PC-9 (cell line): ENCODE measurements around the gene TRPV2. TPM values are rescaled to one million over a fixed set of nuclear protein-coding genes. Genes with fewer than 3 reads are reported as not detected.
"Not testable (repeated sequence)": the region's sequence is repeated elsewhere in the genome, so short reads cannot be mapped to it uniquely, and the experiment has no call there.

Experiments used
- BruUV-seq: library from RNA; stranded (reverse); fragments of 400-500 nt; replicated peaks from 2 replicates; lab custom pipeline; 2021; lab: Mats Ljungman, UMichigan
- CTCF ChIA-PET: fragments of 300-600 bp; sonication (Branson Sonifier 250); formaldehyde crosslinking; loops from one replicate; lab custom pipeline; 2022; ENCODE audit warnings: antibody characterized with exemption; lab: Charles Lee
- POLR2A ChIA-PET: fragments of 300-600 bp; sonication (Branson Sonifier 250); formaldehyde crosslinking; loops from one replicate; lab custom pipeline; 2022; ENCODE audit warnings: antibody characterized with exemption; ENCODE audit not compliant: unreplicated experiment; lab: Charles Lee
- DNase-seq, 2 experiments: peaks; one replicate each; pipeline versions ENCODE4 v3.0.0 to v3.0.0-alpha.2; 2015 to 2022; ENCODE audit warnings: mixed read lengths in 1 of 2
- H2AFZ ChIP-seq: fragments of 200-600 bp; sonication (generic); 2 replicates; pipeline ENCODE4 v1.8.1; 2017; ENCODE audit warnings: antibody characterized with exemption
- H3F3A ChIP-seq: fragments of 200-600 bp; sonication (generic); 2 replicates; pipeline ENCODE4 v1.8.1; 2017; ENCODE audit warnings: antibody characterized with exemption, mild to moderate bottlenecking, low read depth; ENCODE audit not compliant: insufficient read depth
- H3K27ac ChIP-seq: fragments of 200-600 bp; sonication (generic); 2 replicates; pipeline ENCODE4 v1.6.1; 2016; ENCODE audit warnings: mixed run types
- H3K27me3 ChIP-seq: fragments of 200-600 bp; sonication (generic); 2 replicates; pipeline ENCODE4 v1.6.1; 2016; ENCODE audit warnings: low read depth, mixed run types; ENCODE audit not compliant: insufficient read depth
- H3K36me3 ChIP-seq: fragments of 200-600 bp; sonication (generic); 2 replicates; pipeline ENCODE4 v1.6.1; 2016; ENCODE audit warnings: low read depth, mixed run types
- H3K4me1 ChIP-seq: fragments of 200-600 bp; sonication (generic); replicated peaks from 2 replicates; pipeline ENCODE4 v1.6.1; 2016; ENCODE audit warnings: mixed run types; ENCODE audit not compliant: insufficient read depth
- H3K4me2 ChIP-seq: fragments of 200-600 bp; sonication (generic); 2 replicates; pipeline ENCODE4 v1.6.1; 2017; ENCODE audit warnings: mixed run types
- H3K4me3 ChIP-seq: fragments of 200-600 bp; sonication (generic); 2 replicates; pipeline ENCODE4 v1.6.1; 2016; ENCODE audit warnings: mixed run types
- H3K79me2 ChIP-seq: fragments of 200-600 bp; sonication (generic); 2 replicates; pipeline ENCODE4 v1.6.1; 2017; ENCODE audit warnings: low read depth, mixed run types
- H3K9me2 ChIP-seq: fragments of 200-600 bp; sonication (generic); 2 replicates; pipeline ENCODE4 v1.8.1; 2017; ENCODE audit warnings: mild to moderate bottlenecking; ENCODE audit not compliant: insufficient read depth
- H3K9me3 ChIP-seq: fragments of 200-600 bp; sonication (generic); 2 replicates; pipeline ENCODE4 v1.8.1; 2016; ENCODE audit warnings: low read depth; ENCODE audit not compliant: insufficient read depth
- H4K20me1 ChIP-seq: fragments of 200-600 bp; sonication (generic); 2 replicates; pipeline ENCODE4 v1.8.1; 2017; ENCODE audit not compliant: insufficient read depth
- EZH2 ChIP-seq: fragments of 200-600 bp; sonication (generic); IDR thresholded peaks from 2 replicates; pipeline ENCODE4 v1.8.0; 2017; ENCODE audit warnings: antibody characterized with exemption, low read depth
- intact Hi-C: fragments of 100-400 bp; cut with micrococcal nuclease; formaldehyde crosslinking; loops from one replicate; pipeline ENCODE4 v1.10.0; 2022; ENCODE audit not compliant: unreplicated experiment
- total RNA-seq: library from RNA; stranded (reverse); gene quantifications from 2 replicates; pipeline ENCODE4 v1.2.3, GENCODE V29; 2021
- TF ChIP-seq, protein P1 (sequence below): fragments of 200-600 bp; sonication (generic); conservative IDR thresholded peaks from 2 replicates; pipeline ENCODE4 v1.6.1; 2017; ENCODE audit warnings: mixed run types, antibody characterized with exemption, mild to moderate bottlenecking, moderate library complexity

The TRPV2 gene
- total RNA-seq, 1 experiment from 2014 or later: 5.3 TPM

DNA sequence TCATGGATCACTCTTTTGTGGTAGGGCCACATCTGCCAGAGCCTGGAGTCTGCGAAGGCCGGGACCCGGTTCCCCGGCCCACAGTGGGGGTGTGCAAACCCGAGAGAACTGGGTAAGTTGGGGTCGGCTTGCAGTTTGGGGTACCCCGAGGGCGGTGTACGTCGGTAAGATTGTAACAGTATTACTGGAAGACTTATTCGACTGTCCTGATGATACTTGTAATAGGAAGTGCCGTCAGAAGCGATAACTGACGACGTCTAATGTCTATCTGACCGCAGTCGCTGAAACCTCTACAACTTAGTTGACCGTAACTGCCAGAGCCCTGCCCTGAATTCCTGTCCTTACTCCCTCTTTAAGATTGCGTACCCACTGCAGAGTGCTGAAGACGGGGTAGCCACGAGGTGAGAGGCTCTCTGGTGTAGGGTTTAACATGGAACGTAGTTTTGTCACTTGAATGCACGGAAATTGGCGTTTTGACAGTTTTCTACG is 24.0 kb downstream of the TRPV2 start:
- TSS peak; percentile 51 for BruUV-seq
- H4K20me1 ChIP-seq: peaks cover 36% of the 10 kb centered on the region
- peak overlapping the region; percentile 98 for H3K4me3 ChIP-seq
- no peaks in the 10 kb centered on the region for H3K9me3 ChIP-seq
- no peaks in the 10 kb centered on the region for H3K9me2 ChIP-seq
- H3F3A ChIP-seq: peaks cover 60% of the 10 kb centered on the region
- peak overlapping the region; percentile 88 for H3K27ac ChIP-seq
- H3K4me1 ChIP-seq: peaks cover 20% of the 10 kb centered on the region
- intact Hi-C loops: loop anchor here (2.0 to 5.0 kb wide), 3 partner anchors 21 to 222 kb away; partner anchors contain the start of genes NCOR1 and PIGL
- ChIA-PET CTCF (interaction anchor here (1.3 to 1.9 kb wide), 2 partner anchors 61 to 76 kb away, joined by 7 to 11 read pairs; no protein-coding TSS in a partner anchor), POLR2A (interaction anchor here (0.7 to 1.6 kb wide), 5 partner anchors 52 to 481 kb away, joined by 3 to 16 read pairs (median 5); no protein-coding TSS in a partner anchor)
- no peak for TF ChIP-seq EZH2
- TF ChIP-seq, protein P1, sequence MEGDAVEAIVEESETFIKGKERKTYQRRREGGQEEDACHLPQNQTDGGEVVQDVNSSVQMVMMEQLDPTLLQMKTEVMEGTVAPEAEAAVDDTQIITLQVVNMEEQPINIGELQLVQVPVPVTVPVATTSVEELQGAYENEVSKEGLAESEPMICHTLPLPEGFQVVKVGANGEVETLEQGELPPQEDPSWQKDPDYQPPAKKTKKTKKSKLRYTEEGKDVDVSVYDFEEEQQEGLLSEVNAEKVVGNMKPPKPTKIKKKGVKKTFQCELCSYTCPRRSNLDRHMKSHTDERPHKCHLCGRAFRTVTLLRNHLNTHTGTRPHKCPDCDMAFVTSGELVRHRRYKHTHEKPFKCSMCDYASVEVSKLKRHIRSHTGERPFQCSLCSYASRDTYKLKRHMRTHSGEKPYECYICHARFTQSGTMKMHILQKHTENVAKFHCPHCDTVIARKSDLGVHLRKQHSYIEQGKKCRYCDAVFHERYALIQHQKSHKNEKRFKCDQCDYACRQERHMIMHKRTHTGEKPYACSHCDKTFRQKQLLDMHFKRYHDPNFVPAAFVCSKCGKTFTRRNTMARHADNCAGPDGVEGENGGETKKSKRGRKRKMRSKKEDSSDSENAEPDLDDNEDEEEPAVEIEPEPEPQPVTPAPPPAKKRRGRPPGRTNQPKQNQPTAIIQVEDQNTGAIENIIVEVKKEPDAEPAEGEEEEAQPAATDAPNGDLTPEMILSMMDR: no peak
- H3K36me3 ChIP-seq: peaks cover 41% of the 10 kb centered on the region
- H2AFZ ChIP-seq: no peak overlapping the region
- DNase-seq: no peak
- peak overlapping the region; percentile 87 for H3K4me2 ChIP-seq
- H3K79me2 ChIP-seq: peaks cover 43% of the 10 kb centered on the region
- H3K27me3 ChIP-seq: no peaks in the 10 kb centered on the region

DNA sequence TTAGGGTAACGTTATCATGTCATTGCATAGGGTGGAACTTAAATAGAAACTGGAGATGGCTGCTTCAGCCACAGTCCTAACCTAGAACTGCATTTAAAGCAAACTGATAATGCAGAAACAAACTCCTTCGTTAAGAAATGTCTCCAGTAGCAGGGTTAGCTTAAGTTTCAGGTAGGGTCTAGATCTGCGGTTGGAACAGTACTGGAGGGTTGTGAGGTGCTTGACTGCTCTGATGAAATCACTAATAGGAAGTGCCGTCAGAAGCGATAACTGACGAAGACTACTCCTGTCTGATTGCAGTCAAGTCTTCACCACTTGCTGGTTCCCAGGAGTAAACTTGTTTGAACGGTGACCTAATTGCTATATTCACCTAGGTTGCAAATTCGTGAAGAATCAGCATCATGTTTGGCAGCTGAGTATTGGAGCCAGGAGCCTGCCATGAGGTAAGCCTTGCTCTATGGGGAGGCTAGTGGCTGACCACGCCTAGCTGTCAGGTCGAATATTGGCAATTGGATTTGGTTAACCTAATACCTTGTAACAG is 24.5 kb downstream of the TRPV2 start:
- intact Hi-C loops: loop anchor here (2.0 to 5.0 kb wide), 3 partner anchors 21 to 223 kb away; partner anchors contain the start of genes NCOR1 and PIGL
- H3K9me3 ChIP-seq: no peaks in the 10 kb centered on the region
- H3K27me3 ChIP-seq: no peaks in the 10 kb centered on the region
- peaks cover 38% of the 10 kb centered on the region for H4K20me1 ChIP-seq
- ChIA-PET POLR2A (interaction anchor here (0.5 to 0.9 kb wide), 2 partner anchors 76 to 655 kb away, joined by 4 read pairs; no protein-coding TSS in a partner anchor), CTCF (interaction anchor here (0.7 kb wide), 1 partner anchor 63 kb away, joined by 4 read pairs; no protein-coding TSS in a partner anchor)
- peaks cover 20% of the 10 kb centered on the region for H3K4me1 ChIP-seq
- no peaks in the 10 kb centered on the region for H3K9me2 ChIP-seq
- peaks cover 62% of the 10 kb centered on the region for H3F3A ChIP-seq
- H3K4me2 ChIP-seq: peak overlapping the region; percentile 87
- peak overlapping the region; percentile 88 for H3K27ac ChIP-seq
- no peak for DNase-seq
- peak overlapping the region; percentile 98 for H3K4me3 ChIP-seq
- H3K79me2 ChIP-seq: peaks cover 43% of the 10 kb centered on the region
- no TSS peak for BruUV-seq
- TF ChIP-seq EZH2: no peak
- TF ChIP-seq, protein P1: no peak
- no peak overlapping the region for H2AFZ ChIP-seq
- H3K36me3 ChIP-seq: peaks cover 41% of the 10 kb centered on the region

DNA sequence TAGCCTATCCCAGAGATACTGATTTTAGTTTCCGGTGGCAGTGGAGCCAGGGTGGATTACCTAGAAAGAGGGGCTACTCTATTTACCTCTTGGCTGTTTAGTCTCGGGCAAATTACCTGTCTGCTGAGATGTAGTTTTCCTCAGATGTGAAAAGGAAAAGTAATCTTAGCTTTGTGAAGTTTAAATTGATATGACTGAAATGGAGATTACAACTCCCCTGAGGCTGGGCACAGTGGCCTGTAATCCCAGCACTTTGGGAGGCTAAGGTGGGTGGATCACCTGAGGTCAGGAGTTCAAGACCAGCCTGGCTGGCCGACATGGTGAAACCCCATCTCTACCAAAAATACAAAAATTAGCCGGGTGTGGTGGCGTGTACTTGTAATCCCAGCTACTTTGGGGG is 25.0 kb downstream of the TRPV2 start:
- intact Hi-C loops: not testable (repeated sequence)

More for the DNA sequence above, 25.0 kb downstream of the TRPV2 start:
- Histone ChIP-seq H3K27ac (peak overlapping the region; percentile 88), H4K20me1 (peaks cover 41% of the 10 kb centered on the region), H3K4me2 (peak overlapping the region; percentile 87), H3K36me3 (peaks cover 41% of the 10 kb centered on the region), H3K4me1 (peaks cover 20% of the 10 kb centered on the region), H3K4me3 (peak overlapping the region; percentile 98), H3K79me2 (peaks cover 43% of the 10 kb centered on the region), H3F3A (peaks cover 62% of the 10 kb centered on the region)
- H3K9me2 ChIP-seq, H2AFZ ChIP-seq, DNase-seq, H3K27me3 ChIP-seq, H3K9me3 ChIP-seq, BruUV-seq: not testable (repeated sequence)
- ChIA-PET POLR2A (interaction anchor here (0.5 to 0.6 kb wide), 2 partner anchors 67 to 654 kb away, joined by 4 read pairs; no protein-coding TSS in a partner anchor), CTCF (interaction anchor here (0.7 kb wide), 2 partner anchors 13 to 63 kb away, joined by 4 read pairs; no protein-coding TSS in a partner anchor)
